Head of caudate nucleus (tissue), 42 donors: ENCODE measurements around the gene SCGB1D4.

ENCODE experiments used
- DNase-seq, 42 donors: peaks; one replicate each; pipeline versions ENCODE4 v3.0.0 to v3.0.0-alpha.2; 2020 to 2021; ENCODE audit warnings: mixed read lengths in 7 of 42
- intact Hi-C: fragments of 100-400 bp; cut with DNase I; formaldehyde crosslinking; loops from one replicate; pipeline ENCODE4 v1.15.0; 2022

SCGB1D4 gene

GRCh38 chr11:62307950-62308349 is 9.1 kb upstream of the SCGB1D4 start:
- no peak for DNase-seq
- intact Hi-C loops, result no loop called here

GRCh38 chr11:62306227-62306626 is 7.4 kb upstream of the SCGB1D4 start:
- intact Hi-C loops, result no loop called here
- DNase-seq, result no peak

- intact Hi-C loops, result loop anchor here (10.0 kb wide), 1 partner anchor 61 kb away; no protein-coding TSS in a partner anchor
- DNase-seq, result no peak
Observed at GRCh38 chr11:62295504-62295903, 3.4 kb downstream of the SCGB1D4 start.

- intact Hi-C loops, result no loop called here
- no peak for DNase-seq
Observed at GRCh38 chr11:62280452-62280851, 18.4 kb downstream of the SCGB1D4 start.

GRCh38 chr11:62273789-62274275 is 25.0 kb downstream of the SCGB1D4 start:
- intact Hi-C loops, result no loop called here
- DNase-seq, result no peak

GRCh38 chr11:62273284-62273683 is 25.6 kb downstream of the SCGB1D4 start:
- DNase-seq, result no peak
- intact Hi-C loops, result no loop called here

GRCh38 chr11:62269654-62270278 is 29.1 kb downstream of the SCGB1D4 start, which contains the start of gene SCGB2A2:
SCGB2A2 (plus strand) TSS chr11:62270158; CDS start chr11:62270217, 59 bp downstream.
- DNase-seq, result no peak
- intact Hi-C loops, result no loop called here

- intact Hi-C loops, result no loop called here
- no peak for DNase-seq
Observed at GRCh38 chr11:62267576-62267975, 31.3 kb downstream of the SCGB1D4 start.

- intact Hi-C loops, result no loop called here
- no peak for DNase-seq
Observed at GRCh38 chr11:62267050-62267449, 31.8 kb downstream of the SCGB1D4 start.

GRCh38 chr11:62266558-62266957 is 32.3 kb downstream of the SCGB1D4 start:
- peak in 7 of 42 donors; percentile 14 to 54 (median 23) for DNase-seq
- intact Hi-C loops, result no loop called here

- intact Hi-C loops, result no loop called here
- no peak for DNase-seq
Observed at GRCh38 chr11:62264004-62264403, 34.9 kb downstream of the SCGB1D4 start.

- intact Hi-C loops, result no loop called here
- no peak for DNase-seq
Observed at GRCh38 chr11:62260261-62260953, 38.5 kb downstream of the SCGB1D4 start.

- no peak for DNase-seq
- intact Hi-C loops, result no loop called here
Observed at GRCh38 chr11:62256281-62256680, 42.6 kb downstream of the SCGB1D4 start.

- intact Hi-C loops, result no loop called here
Observed at GRCh38 chr11:62253999-62254542, 44.8 kb downstream of the SCGB1D4 start.

GRCh38 chr11:62251698-62252097 is 47.2 kb downstream of the SCGB1D4 start:
- intact Hi-C loops, result no loop called here
- DNase-seq, result no peak

More at GRCh38 chr11:62253999-62254542, 44.8 kb downstream of the SCGB1D4 start:
- no peak for DNase-seq
